Measurements from ENCODE around the gene RUSC1.

The RUSC1 gene

DNA sequence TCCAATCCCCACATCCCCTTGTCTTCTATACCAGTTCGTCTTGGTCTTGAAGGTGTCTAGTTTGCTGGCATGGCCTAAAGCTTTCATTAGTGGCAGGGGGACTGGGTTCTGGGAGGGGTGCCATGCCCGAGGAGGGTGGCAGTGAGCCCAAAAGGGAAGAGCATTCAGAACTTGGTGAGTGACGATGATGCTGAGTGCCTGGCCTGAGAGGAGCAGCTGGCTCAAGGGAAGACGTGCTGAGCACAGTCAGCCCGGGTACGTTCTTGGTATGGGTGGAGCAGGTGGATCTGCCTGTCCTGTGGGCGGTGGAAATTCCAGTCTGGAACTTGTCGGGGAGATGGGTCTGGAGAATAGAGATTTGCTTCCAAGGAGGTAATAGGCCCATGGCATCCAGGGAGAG lies 7.4 kb upstream of the RUSC1 start:
- TF ChIP-seq CTCF (IDR thresholded peaks at IDR 0.05; ENCODE audit: borderline replicate concordance, control extremely low read depth, extremely low read depth, insufficient read depth, missing control alignments): no peak
- no peak for DNase-seq (ENCODE audit: low spot score)
- in situ Hi-C loops (cut with MboI; ENCODE audit: low sequenced_read_pairs, unreplicated experiment): no loop called here

DNA sequence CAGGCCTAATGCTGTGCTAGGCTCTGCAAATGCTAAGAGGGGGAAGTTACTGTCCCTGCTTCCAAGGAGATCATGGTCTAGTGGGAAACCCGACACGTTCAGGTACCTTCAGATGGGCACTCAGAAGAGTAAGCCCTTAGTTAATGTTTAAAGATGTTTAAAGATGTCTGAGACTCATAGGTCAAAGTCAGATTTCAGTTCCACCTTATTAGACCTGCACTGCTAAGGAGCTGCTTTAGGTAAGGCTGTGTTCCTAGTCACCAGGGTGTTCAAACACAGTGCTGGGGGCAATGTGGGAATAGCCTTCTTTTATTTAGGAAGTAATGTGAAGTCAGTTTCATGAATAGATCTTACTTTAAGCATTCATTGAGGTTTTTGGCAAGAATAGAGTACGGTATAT lies 3.8 kb upstream of the RUSC1 start:
- DNase-seq (ENCODE audit: low spot score): no peak
- in situ Hi-C loops (cut with MboI; ENCODE audit: low sequenced_read_pairs, unreplicated experiment): no loop called here
- no peak for TF ChIP-seq CTCF (IDR thresholded peaks at IDR 0.05; ENCODE audit: borderline replicate concordance, control extremely low read depth, extremely low read depth, insufficient read depth, missing control alignments)

DNA sequence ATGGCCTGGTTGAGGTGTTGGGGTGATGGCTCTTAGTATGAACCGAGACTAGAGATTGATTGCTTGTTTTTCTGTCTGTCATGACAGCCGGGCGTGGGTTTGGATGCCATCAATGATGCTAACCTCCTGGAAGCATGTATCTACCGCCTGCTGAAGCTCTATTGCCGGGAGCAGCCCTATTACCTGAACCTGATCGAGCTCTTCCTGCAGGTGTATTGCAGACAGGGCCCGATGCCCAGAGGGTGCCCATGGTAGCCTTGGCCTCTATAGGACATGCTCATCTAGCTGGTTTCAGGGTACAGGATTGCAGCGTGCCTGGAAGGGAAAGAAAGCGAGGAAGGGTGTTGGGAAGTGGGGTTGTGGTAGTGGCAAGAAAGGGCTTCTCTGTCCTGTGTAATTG lies 2.6 kb upstream of the RUSC1 start:
- DNase-seq (ENCODE audit: low spot score): no peak
- in situ Hi-C loops (cut with MboI; ENCODE audit: low sequenced_read_pairs, unreplicated experiment): no loop called here
- TF ChIP-seq CTCF (IDR thresholded peaks at IDR 0.05; ENCODE audit: borderline replicate concordance, control extremely low read depth, extremely low read depth, insufficient read depth, missing control alignments): no peak

DNA sequence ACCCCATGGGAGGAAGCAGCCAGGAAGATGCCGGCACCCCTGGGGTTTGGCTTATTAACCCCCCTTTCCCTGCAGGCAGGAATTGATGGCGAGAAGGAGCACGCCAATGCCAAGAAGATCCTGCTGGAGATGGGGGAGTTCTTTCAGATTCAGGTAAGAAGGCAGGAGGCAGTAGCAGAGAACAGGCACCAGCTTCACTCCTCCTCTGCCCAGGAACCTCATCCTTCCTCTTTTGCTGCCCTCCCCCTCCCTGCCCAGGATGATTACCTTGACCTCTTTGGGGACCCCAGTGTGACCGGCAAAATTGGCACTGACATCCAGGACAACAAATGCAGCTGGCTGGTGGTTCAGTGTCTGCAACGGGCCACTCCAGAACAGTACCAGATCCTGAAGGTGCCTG lies 1.2 kb upstream of the RUSC1 start:
- no peak for DNase-seq (ENCODE audit: low spot score)
- no peak for TF ChIP-seq CTCF (IDR thresholded peaks at IDR 0.05; ENCODE audit: borderline replicate concordance, control extremely low read depth, extremely low read depth, insufficient read depth, missing control alignments)
- in situ Hi-C loops (cut with MboI; ENCODE audit: low sequenced_read_pairs, unreplicated experiment): no loop called here

- in situ Hi-C loops (cut with MboI; ENCODE audit: low sequenced_read_pairs, unreplicated experiment): no loop called here
- no peak for DNase-seq (ENCODE audit: low spot score)
- TF ChIP-seq CTCF (IDR thresholded peaks at IDR 0.05; ENCODE audit: borderline replicate concordance, control extremely low read depth, extremely low read depth, insufficient read depth, missing control alignments): no peak
These were observed 442 bp upstream of the RUSC1 start for GRCh38 chr1:155320252-155320651.

DNA sequence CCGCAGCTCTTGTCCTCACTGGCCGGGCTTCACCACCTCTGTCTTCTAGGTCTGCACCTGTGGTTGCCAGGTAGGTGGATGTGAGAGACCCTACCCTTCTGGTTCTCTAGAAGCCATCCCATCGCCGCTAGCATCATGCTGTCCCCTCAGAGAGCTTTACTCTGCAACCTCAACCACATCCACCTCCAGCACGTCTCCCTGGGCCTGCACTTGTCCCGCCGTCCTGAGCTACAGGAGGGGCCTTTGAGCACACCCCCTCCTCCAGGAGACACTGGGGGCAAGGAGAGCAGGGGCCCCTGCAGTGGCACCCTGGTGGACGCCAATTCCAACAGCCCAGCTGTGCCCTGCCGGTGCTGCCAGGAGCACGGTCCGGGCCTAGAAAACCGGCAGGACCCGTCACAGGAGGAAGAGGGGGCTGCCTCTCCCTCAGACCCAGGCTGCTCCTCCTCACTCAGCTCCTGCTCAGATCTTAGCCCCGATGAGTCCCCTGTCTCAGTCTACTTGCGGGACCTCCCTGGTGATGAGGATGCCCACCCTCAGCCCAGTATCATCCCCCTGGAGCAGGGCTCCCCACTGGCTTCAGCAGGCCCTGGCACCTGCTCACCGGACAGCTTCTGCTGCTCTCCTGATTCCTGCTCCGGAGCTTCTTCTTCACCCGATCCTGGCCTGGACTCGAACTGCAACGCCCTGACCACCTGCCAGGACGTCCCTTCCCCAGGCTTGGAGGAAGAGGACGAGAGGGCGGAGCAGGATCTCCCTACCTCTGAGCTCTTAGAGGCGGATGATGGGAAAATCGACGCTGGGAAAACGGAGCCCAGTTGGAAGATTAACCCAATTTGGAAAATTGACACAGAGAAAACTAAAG lies 1.2 kb downstream of the RUSC1 start:
- DNase-seq (ENCODE audit: low spot score): no peak
- no peak for TF ChIP-seq CTCF (IDR thresholded peaks at IDR 0.05; ENCODE audit: borderline replicate concordance, control extremely low read depth, extremely low read depth, insufficient read depth, missing control alignments)
- in situ Hi-C loops (cut with MboI; ENCODE audit: low sequenced_read_pairs, unreplicated experiment): no loop called here
